GM12872 (cell line): ENCODE measurements around the gene CDK5RAP1.

Source experiments
- TF ChIP-seq, protein P1 (sequence below): IDR thresholded peaks from 3 replicates; pipeline ENCODE4 v1.5.1; 2011; ENCODE audit warnings: low read depth, mild to moderate bottlenecking, low read length, moderate library complexity; ENCODE audit not compliant: insufficient read depth

The CDK5RAP1 gene

DNA sequence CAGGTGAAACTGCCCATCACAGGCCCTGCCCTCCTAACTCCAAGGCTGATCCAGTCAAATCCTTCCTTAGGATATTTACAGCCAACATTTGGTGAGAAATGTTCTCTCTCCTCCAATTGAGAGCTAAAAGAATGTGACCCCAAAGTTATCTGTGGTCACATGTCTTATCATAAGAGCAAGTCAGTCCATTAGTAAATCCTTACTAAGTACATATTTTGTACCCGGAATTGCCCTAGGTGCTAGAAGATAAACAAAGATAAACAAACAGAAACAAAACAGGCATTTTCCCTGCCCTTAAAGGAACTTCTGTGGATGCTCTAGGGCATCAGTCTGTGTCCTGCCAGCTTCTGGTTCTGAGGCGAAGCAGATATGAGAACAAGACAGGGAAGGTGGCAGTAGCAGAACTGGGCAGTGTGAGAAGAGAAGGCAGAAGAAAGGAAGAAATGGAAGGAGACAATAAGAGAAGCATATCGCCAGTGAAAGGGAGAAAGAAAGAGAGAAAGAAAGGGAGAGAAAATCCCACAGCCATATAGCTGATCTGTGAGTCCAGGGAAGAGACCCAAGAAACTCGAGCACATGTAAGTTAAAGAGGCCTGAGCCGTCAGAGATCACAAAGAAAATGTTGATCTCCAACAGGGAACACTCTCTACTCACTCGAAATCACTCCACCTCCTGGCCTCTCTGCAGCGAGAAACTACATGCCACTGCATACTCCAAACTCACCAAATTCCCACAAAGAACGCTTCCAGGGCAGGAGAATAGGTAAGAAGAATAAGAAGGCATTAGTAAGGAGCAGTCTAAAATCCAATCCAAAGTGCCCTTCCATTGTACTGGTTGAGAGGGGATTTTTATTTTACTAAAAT lies 41.7 kb downstream of the CDK5RAP1 start:
- TF ChIP-seq, protein P1, sequence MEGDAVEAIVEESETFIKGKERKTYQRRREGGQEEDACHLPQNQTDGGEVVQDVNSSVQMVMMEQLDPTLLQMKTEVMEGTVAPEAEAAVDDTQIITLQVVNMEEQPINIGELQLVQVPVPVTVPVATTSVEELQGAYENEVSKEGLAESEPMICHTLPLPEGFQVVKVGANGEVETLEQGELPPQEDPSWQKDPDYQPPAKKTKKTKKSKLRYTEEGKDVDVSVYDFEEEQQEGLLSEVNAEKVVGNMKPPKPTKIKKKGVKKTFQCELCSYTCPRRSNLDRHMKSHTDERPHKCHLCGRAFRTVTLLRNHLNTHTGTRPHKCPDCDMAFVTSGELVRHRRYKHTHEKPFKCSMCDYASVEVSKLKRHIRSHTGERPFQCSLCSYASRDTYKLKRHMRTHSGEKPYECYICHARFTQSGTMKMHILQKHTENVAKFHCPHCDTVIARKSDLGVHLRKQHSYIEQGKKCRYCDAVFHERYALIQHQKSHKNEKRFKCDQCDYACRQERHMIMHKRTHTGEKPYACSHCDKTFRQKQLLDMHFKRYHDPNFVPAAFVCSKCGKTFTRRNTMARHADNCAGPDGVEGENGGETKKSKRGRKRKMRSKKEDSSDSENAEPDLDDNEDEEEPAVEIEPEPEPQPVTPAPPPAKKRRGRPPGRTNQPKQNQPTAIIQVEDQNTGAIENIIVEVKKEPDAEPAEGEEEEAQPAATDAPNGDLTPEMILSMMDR: no peak

DNA sequence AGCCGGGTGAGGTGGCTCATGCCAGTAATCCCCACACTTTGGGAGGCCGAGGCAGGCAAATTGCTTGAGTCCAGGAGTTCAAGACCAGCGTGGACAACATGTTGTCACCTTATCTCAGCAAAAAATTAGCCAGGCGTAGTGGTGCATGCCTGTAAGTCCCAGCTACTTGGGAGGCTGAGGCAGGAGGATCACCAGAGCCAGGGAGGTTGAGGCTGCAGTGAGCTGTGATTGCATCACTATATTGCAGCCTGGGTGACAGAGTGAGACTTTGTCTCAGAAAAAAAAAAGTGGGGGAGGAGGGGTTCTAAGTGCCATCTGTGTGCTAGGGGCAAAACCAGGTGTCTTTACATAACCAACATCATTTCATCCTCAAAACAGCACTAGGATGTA lies 48.3 kb downstream of the CDK5RAP1 start:
- TF ChIP-seq, protein P1: no peak

DNA sequence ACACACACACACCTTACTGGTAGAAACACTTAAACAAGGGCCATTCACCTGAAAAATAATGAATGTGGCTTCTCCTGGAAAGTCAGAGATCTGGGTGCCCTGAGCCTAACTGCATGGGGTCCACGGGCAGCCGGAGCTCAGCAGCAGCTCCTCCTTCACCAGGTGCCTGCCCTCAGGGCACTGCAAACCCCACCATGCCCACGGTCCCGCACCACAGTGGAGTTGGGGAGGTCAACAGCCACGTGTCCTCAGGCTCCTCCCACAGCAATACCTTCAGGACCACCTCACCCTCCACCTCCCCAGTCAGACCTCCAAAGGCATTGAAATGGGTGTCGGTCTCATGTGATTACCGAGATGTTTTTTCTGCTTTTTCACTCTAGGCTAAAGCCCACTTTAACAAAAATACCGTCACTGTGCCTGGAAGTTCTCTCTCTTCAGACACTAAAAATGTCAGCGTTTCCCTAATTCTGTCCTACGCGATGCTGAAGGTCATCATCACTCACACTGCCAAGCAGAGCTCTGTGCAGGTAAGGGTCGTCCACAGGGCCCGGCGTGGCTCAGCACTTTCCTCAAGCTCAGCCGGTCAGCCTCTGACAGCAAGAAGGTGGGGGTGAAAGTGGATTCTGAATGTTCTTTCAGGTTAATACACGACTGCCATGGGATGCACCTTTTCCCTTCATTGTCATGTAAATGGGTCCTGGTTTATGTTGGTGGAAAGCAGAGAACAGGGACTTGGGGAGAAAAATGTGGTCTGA lies 48.9 kb downstream of the CDK5RAP1 start:
- TF ChIP-seq, protein P1: no peak

DNA sequence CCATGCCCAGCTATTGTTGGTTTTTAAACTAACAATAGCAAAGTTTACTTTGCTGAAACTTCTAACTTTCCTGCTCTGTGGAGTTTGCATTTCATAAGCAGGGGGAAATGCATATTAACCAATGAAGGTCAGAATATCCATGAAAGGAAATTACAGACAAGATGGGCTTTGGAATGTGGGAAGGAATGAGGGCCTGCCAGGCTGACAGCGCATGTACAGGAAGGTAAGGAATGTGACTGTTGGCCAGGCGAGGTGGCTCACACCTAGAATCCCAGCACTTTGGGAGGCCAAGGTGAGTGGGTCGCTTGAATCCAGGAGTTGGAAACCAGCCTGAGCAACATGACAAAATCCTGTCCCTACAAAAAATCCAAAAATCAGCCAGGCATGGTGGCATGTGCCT lies 49.6 kb downstream of the CDK5RAP1 start:
- TF ChIP-seq, protein P1: no peak

DNA sequence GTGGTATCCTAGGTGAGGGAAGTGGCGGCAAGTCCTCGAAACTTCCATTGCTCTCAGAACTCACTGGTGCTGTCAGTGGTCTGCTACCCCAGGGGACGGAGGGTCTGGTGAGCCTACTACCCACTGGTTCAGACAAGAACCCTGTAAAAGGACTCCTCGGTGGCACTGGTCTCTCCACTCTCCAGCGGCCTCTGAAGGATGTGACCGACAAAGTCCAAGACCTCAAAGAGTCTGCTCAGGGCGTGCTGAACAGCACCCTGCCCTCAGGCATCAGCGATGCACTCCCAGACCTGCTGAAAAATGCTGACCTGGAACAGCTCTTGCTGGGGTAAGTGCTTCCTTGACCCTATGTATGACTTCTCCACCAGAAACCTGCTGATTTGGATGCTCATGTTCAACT lies 51.8 kb downstream of the CDK5RAP1 start:
- TF ChIP-seq, protein P1: no peak

DNA sequence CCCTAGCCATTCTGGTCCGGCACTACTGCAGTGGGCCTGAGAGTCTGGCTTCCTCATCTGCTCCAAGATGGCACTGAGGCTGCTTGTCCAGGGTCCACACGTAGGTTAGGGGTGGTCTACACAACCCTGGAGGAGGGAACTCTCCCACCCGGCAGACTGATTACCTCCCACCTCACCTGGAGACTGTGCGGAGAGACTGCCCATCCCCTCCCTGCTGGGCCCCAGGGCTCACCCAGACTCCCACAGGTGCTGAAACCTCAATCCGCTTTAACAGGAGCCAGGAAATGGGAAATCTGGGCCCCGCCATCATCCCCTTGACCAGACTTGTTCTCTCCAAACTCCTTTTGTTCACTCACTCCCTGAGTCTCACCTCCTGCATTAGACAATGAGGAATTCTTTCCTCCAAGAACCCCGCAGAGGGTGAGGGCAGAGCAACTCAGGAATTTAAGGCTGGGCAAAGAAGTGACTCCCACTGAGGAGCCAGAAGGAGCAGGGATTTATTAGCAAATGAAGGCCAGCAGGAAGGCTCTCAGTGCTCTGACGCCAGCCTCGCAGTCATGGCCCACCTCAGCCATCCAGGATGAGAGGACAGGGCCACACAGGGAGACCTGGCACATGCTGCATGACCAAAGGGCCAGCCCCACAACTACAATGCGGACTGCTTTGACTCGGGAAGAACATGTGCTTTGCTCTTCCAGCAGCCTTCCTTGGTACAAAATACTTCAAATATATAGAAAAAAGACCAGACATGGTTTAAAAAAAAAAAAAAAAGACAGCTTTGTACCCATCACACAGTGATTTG lies 53.0 kb downstream of the CDK5RAP1 start:
- TF ChIP-seq, protein P1: no peak

DNA sequence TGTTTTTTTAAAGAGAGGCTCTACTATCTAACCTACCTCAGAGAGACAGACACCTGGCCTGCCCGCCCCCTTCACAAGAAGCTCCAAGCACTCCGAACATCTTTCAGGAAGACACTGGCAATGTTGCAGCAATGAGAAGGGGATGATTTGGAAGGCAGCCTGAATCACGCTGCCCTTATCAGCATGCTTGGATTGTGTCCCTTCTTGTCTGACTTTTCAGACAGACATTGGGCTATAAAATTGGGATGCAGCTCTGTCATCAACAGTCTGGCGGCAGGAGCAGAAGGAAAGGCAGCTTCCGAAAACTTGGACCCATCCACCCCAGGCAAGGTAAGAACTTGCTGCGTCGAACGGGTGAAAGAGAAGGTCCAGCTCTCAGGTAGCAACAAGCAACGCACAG lies 56.0 kb downstream of the CDK5RAP1 start:
- TF ChIP-seq, protein P1: no peak
